ENCODE data around the gene PXDN. TPM values are rescaled to one million over a fixed set of nuclear protein-coding genes. Genes with fewer than 3 reads are reported as not detected.

The PXDN gene
- total RNA-seq, 2 donors from 2014 or later, result 9.5 to 20.0 TPM

DNA sequence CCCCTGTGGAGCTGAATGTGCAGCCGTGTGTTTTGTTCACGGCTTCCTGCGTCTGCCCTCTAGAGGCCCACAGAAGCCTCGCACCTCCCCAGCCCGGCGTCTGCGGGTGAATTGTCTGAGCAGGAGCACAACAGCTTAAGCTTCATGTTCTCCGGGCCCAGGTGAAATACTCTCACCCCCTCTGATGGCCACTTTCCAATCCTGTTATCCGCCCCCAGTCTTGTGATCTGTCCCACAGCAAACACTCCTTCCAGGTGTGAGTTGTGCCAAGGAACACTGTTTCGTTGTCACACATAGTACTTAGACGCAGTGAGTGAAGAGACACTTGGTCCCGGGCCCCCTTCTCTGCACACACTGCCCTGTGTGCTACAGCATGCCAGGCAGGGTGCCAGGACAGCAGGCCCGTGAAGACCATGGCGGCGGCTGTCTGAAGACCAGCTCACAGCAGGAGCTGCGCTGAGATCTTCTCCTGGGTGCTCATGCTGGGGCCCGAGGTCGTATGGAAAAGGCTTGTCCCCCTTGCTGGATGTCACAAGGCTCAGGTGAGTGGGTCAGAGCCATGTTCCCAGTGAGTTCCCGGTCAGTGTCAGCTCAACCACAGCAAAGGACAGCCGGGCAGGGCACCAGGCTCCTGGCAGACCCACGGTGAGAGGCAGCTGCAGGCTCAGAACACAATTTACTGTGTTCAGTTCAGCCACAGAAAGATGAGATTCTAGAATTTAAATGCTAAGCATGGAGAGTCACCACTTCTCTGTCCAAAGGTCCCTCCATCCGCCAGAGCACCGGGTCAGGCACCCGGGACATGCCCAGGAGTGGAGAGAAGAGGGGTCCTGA lies 6.8 kb upstream of the PXDN start:
- no peaks in the 10 kb centered on the region for H3K27me3 ChIP-seq
- no peaks in the 10 kb centered on the region for H3K9me3 ChIP-seq
- H3K9ac ChIP-seq (ENCODE audit: low read depth in 2 of 2, low read length in 2 of 2), result no peak overlapping the region
- no peak overlapping the region for H3K27ac ChIP-seq
- no peak overlapping the region for H3K4me3 ChIP-seq
- intact Hi-C loops (cut with DNase I), result no loop called here
- peak; percentile 57 for DNase-seq
- TF ChIP-seq, protein P1, sequence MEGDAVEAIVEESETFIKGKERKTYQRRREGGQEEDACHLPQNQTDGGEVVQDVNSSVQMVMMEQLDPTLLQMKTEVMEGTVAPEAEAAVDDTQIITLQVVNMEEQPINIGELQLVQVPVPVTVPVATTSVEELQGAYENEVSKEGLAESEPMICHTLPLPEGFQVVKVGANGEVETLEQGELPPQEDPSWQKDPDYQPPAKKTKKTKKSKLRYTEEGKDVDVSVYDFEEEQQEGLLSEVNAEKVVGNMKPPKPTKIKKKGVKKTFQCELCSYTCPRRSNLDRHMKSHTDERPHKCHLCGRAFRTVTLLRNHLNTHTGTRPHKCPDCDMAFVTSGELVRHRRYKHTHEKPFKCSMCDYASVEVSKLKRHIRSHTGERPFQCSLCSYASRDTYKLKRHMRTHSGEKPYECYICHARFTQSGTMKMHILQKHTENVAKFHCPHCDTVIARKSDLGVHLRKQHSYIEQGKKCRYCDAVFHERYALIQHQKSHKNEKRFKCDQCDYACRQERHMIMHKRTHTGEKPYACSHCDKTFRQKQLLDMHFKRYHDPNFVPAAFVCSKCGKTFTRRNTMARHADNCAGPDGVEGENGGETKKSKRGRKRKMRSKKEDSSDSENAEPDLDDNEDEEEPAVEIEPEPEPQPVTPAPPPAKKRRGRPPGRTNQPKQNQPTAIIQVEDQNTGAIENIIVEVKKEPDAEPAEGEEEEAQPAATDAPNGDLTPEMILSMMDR (IDR thresholded peaks at IDR 0.05), result peak; percentile 81
- H3K36me3 ChIP-seq, result no peaks in the 10 kb centered on the region
- H3K4me1 ChIP-seq, result no peaks in the 10 kb centered on the region

DNA sequence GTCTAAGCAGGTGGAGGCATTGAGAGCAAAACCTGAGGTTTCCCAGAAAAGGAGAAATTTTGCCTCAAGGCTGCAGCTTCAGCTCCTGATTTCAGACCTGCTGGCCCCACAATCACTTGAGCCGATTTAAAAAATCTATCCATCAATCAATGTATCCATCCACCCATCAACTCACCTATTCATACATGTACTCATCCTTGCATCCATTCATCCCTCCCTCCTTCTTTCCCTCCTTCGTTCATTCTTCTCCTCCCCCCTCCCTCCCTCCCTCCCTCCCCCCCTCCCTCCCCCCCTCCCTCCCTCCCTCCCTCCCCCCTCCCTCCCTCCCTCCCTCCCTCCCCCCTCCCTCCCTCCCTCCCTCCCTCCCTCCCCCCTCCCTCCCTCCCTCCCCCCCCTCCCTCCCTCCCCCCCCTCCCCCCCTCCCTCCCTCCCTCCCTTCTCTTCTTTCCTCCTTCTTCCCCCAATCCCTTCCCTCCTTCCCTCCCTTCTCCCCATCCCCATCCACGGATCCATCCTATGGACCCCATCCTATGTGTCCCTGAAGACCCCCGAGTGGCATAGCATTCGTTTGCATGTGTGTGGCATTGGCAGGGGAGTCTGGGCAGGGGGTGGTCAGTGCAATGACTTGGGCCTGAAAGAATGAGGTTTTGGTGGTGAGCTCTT lies 6.1 kb upstream of the PXDN start:
- Histone ChIP-seq H3K27me3 (no peaks in the 10 kb centered on the region), H3K9me3 (no peaks in the 10 kb centered on the region), H3K27ac (no peak overlapping the region), H3K4me1 (no peaks in the 10 kb centered on the region), H3K4me3 (no peak overlapping the region), H3K36me3 (no peaks in the 10 kb centered on the region), H3K9ac (ENCODE audit: low read depth in 2 of 2, low read length in 2 of 2) (no peak overlapping the region)
- intact Hi-C loops (cut with DNase I), result no loop called here
- TF ChIP-seq, protein P1 (IDR thresholded peaks at IDR 0.05), result no peak
- no peak for DNase-seq

DNA sequence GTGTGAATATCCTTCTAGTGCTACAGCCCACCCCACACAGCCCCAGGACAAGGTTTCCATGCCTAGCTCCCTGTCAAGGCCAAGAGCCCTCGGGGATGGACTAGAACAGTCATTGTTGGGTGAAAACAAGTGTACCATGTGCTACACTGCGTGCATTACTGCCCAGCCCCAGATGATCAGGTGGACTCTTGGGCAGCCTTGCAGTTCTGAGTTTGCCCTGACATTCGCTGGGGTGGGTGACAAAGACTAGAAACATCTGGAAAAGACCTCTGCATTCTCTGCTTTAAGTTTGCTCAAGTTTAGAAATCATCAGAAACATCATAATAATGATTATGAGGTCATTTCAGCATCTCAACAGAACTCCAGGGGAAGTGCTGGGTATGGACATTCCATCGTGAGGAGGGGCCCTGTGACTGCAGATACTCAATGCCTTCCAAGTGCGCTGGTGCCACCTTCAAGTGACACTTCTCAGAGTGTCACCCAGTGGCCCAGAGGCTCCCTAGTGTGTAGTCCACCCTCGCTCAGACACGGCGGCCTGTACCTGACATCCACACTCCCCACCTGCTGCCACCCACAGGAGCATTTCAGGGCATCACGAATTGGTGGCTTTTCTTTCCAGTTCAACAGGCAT lies 5.3 kb upstream of the PXDN start:
- TF ChIP-seq, protein P1 (IDR thresholded peaks at IDR 0.05), result no peak
- DNase-seq, result peak; percentile 10
- Histone ChIP-seq H3K27ac (no peak overlapping the region), H3K9ac (ENCODE audit: low read depth in 2 of 2, low read length in 2 of 2) (no peak overlapping the region), H3K9me3 (no peaks in the 10 kb centered on the region), H3K4me1 (no peaks in the 10 kb centered on the region), H3K27me3 (peaks cover 1% of the 10 kb centered on the region), H3K4me3 (no peak overlapping the region), H3K36me3 (no peaks in the 10 kb centered on the region)
- intact Hi-C loops (cut with DNase I), result loop anchor here (5.0 to 10.0 kb wide), 3 partner anchors 65 to 157 kb away; no protein-coding TSS in a partner anchor

DNA sequence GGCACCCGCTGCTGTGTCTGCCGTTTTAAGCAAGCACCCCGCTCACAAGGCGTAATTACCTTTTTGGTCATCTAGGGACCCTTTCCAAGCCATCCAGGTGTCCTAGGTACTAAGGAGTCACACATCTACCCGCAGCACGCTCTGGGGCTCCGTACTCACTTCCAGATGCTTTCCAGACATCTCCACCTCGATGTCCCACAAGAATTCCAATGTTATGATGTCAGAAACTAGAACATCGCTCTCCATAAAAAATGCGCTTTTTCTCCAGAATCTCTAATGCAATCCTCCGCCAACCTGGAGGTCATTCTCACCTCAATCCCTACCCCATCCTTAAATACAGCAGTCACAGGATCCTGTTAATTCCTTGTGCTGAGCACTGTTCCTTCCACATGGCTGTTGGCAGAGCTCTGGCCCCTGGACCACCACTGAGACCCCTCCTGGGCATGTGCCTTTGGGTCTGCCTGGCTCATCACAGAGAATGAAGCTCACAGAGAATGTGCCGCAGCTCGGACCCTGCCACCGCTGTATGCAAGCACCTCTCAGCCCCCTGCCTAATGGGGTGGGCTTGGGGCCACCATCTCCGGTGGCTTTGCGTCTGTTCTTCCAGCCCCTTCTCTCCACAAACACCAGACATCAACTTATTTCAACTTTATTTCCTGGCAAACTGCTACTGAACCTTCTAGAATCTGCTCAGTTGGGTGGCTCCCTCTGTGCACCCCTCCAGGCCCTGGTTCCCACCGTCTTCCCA lies 4.6 kb upstream of the PXDN start:
- intact Hi-C loops (cut with DNase I), result loop anchor here (5.0 to 10.0 kb wide), 3 partner anchors 66 to 157 kb away; no protein-coding TSS in a partner anchor
- Histone ChIP-seq H3K4me1 (no peaks in the 10 kb centered on the region), H3K27ac (no peak overlapping the region), H3K27me3 (peaks cover 8% of the 10 kb centered on the region), H3K9me3 (no peaks in the 10 kb centered on the region), H3K36me3 (no peaks in the 10 kb centered on the region), H3K9ac (ENCODE audit: low read depth in 2 of 2, low read length in 2 of 2) (no peak overlapping the region), H3K4me3 (no peak overlapping the region)
- peak; percentile 4 for DNase-seq
- TF ChIP-seq, protein P1 (IDR thresholded peaks at IDR 0.05), result no peak
